GM21576 (cell line): ENCODE data around the gene PDE6G.
"Not testable (repeated sequence)": the region's sequence is repeated elsewhere in the genome, so short reads cannot be mapped to it uniquely, and the experiment has no call there.

Source experiments
- ATAC-seq: cut with Tn5 transposase; IDR thresholded peaks from one replicate; pipeline ENCODE4 v1.9.1; 2021; ENCODE audit warnings: mild to moderate bottlenecking, moderate library complexity; ENCODE audit not compliant: unreplicated experiment

PDE6G gene

GRCh38 chr17:81635973-81636504, 20.3 kb downstream of the PDE6G start:
- ATAC-seq = no peak

GRCh38 chr17:81635431-81635830, 20.9 kb downstream of the PDE6G start:
- no peak for ATAC-seq

- ATAC-seq = no peak
These were observed 24.9 kb downstream of the PDE6G start for GRCh38 chr17:81631482-81631881.

- ATAC-seq = no peak
These were observed 26.1 kb downstream of the PDE6G start for GRCh38 chr17:81630274-81630673.

GRCh38 chr17:81621494-81622130, 34.7 kb downstream of the PDE6G start:
- ATAC-seq = no peak

GRCh38 chr17:81618307-81618706, 38.0 kb downstream of the PDE6G start:
- ATAC-seq = not testable (repeated sequence)

GRCh38 chr17:81616877-81617276, 39.5 kb downstream of the PDE6G start:
- ATAC-seq = no peak

GRCh38 chr17:81615401-81615930, 40.9 kb downstream of the PDE6G start:
- no peak for ATAC-seq

GRCh38 chr17:81612172-81612970, 44.0 kb downstream of the PDE6G start:
- no peak for ATAC-seq

- ATAC-seq = no peak
These were observed 46.6 kb downstream of the PDE6G start for GRCh38 chr17:81609541-81610311.

GRCh38 chr17:81608605-81609004, 47.7 kb downstream of the PDE6G start:
- no peak for ATAC-seq

- ATAC-seq = no peak
These were observed 48.3 kb downstream of the PDE6G start for GRCh38 chr17:81608082-81608481.

GRCh38 chr17:81607431-81607830, 48.9 kb downstream of the PDE6G start:
- no peak for ATAC-seq

GRCh38 chr17:81603846-81604610, 52.3 kb downstream of the PDE6G start:
- ATAC-seq = no peak

- ATAC-seq = peak; percentile 43
These were observed 54.7 kb downstream of the PDE6G start for GRCh38 chr17:81601525-81602120.
